ENCODE data around the gene LRRC2.

DNA sequence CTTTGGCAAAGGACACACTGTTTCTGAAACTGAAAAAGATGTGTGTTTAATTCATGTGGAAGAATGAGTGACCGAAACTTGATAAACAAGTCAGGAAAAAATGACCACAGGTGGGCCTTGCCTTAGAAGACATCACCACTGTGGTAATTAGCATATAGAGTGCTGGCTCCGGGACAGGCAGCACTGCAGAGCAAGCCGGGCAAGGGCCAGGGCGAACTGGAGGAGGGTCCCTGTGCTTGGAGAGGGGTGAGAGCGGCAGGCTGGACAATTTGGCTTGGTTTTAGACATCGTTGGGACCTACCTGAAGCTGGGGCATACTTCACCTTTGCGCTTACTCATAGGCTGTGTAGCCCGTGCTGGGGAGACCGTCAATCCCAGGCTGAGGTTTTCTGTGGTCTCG lies 60.1 kb downstream of the LRRC2 start:
- no peak for TF ChIP-seq CTCF (IDR thresholded peaks at IDR 0.05; ENCODE audit: low read length)
- TF ChIP-seq EZH2 (optimal IDR thresholded peaks at IDR 0.05; ENCODE audit: low read depth, low read length), result no peak
- TF ChIP-seq EZH2phosphoT487 (IDR thresholded peaks at IDR 0.05; ENCODE audit: low read length), result no peak
